Neural cell (in vitro differentiated cells): ENCODE results near the gene ARL10. TPM values are rescaled to one million over a fixed set of nuclear protein-coding genes. Genes with fewer than 3 reads are reported as not detected.

Experiments used
- H2AFZ ChIP-seq: fragments of 200-600, 300-800 bp; sonication (generic), shearing (Covaris generic); 2 replicates; pipeline ENCODE4 v1.6.0; 2014; ENCODE audit warnings: low read depth, mild to moderate bottlenecking, antibody characterized with exemption, low read length, moderate library complexity
- H3F3A ChIP-seq: fragments of 200-600 bp; shearing (Covaris generic); 2 replicates; pipeline ENCODE4 v1.6.1; 2016; ENCODE audit warnings: mild to moderate bottlenecking, moderate library complexity, mixed read lengths, antibody characterized with exemption, low read length; ENCODE audit not compliant: insufficient read depth, poor library complexity, severe bottlenecking
- H3K27ac ChIP-seq: fragments of 200-600, 300-800 bp; sonication (generic), shearing (Covaris generic); 2 replicates; pipeline ENCODE4 v1.5.1; 2014; ENCODE audit warnings: mild to moderate bottlenecking, low read length, moderate library complexity
- H3K27me3 ChIP-seq: fragments of 300-800, 200-600 bp; sonication (generic), shearing (Covaris generic); 2 replicates; pipeline ENCODE4 v1.6.0; 2014; ENCODE audit warnings: mild to moderate bottlenecking, low read depth, low read length, moderate library complexity; ENCODE audit not compliant: insufficient read depth
- H3K36me3 ChIP-seq: fragments of 300-800, 200-600 bp; sonication (generic), shearing (Covaris generic); 2 replicates; pipeline ENCODE4 v1.5.1; 2014; ENCODE audit warnings: mild to moderate bottlenecking, antibody characterized with exemption, low read length, moderate library complexity; ENCODE audit not compliant: insufficient read depth
- H3K4me2 ChIP-seq: fragments of 300-800, 200-600 bp; sonication (generic), shearing (Covaris generic); 2 replicates; pipeline ENCODE4 v1.6.0; 2014; ENCODE audit warnings: mild to moderate bottlenecking, low read length
- H3K4me3 ChIP-seq: fragments of 300-800, 200-600 bp; sonication (generic), shearing (Covaris generic); 2 replicates; pipeline ENCODE4 v1.5.1; 2014; ENCODE audit warnings: mild to moderate bottlenecking, low read length, moderate library complexity
- H3K79me2 ChIP-seq: fragments of 200-600 bp; shearing (Covaris generic); replicated peaks from 2 replicates; pipeline ENCODE4 v1.6.0; 2014; ENCODE audit warnings: mild to moderate bottlenecking, low read length, moderate library complexity; ENCODE audit not compliant: insufficient read depth
- H3K9ac ChIP-seq: fragments of 300-800, 200-600 bp; sonication (generic), shearing (Covaris generic); 2 replicates; pipeline ENCODE4 v1.6.1; 2016; ENCODE audit warnings: mild to moderate bottlenecking, low read length, mixed read lengths
- H3K9me2 ChIP-seq: fragments of 200-600 bp; shearing (Covaris generic); 2 replicates; pipeline ENCODE4 v1.6.1; 2016; ENCODE audit warnings: mild to moderate bottlenecking, low read length, mixed read lengths; ENCODE audit not compliant: insufficient read depth
- H3K9me3 ChIP-seq: fragments of 200-600, 300-800 bp; sonication (generic), shearing (Covaris generic); 2 replicates; pipeline ENCODE4 v1.6.1; 2016; ENCODE audit warnings: mild to moderate bottlenecking, mixed run types, low read length, moderate library complexity, mixed read lengths
- H4K20me1 ChIP-seq: fragments of 200-600 bp; shearing (Covaris generic); 2 replicates; pipeline ENCODE4 v1.6.1; 2016; ENCODE audit warnings: mild to moderate bottlenecking, mixed run types; ENCODE audit not compliant: insufficient read depth
- CTCF ChIP-seq: fragments of 450-650 bp; IDR thresholded peaks from 2 replicates; pipeline ENCODE4 v1.5.1; 2014; ENCODE audit warnings: antibody characterized with exemption, mild to moderate bottlenecking, moderate library complexity; ENCODE audit not compliant: poor library complexity, severe bottlenecking
- EP300 ChIP-seq: fragments of 450-650 bp; conservative IDR thresholded peaks from 2 replicates; pipeline ENCODE4 v1.6.1; 2014; ENCODE audit warnings: antibody characterized with exemption, mild to moderate bottlenecking, moderate library complexity; ENCODE audit not compliant: poor library complexity, severe bottlenecking
- EZH2 ChIP-seq: fragments of 200-600, 300-800 bp; shearing (Covaris generic), sonication (generic); IDR thresholded peaks from 2 replicates; pipeline ENCODE4 v1.6.1; 2014; ENCODE audit warnings: antibody characterized with exemption, low read length, borderline replicate concordance, mild to moderate bottlenecking; ENCODE audit not compliant: insufficient read depth, poor library complexity, severe bottlenecking
- MXI1 ChIP-seq: fragments of 450-650 bp; conservative IDR thresholded peaks from 2 replicates; pipeline ENCODE4 v1.6.1; 2014; ENCODE audit warnings: antibody characterized with exemption, mild to moderate bottlenecking; ENCODE audit not compliant: poor library complexity, severe bottlenecking
- POLR2AphosphoS5 ChIP-seq: IDR thresholded peaks from 2 replicates; pipeline ENCODE4 v1.6.1; 2012
- RAD21 ChIP-seq: fragments of 450-650 bp; conservative IDR thresholded peaks from 2 replicates; pipeline ENCODE4 v1.6.1; 2014; ENCODE audit warnings: antibody characterized with exemption, mild to moderate bottlenecking, moderate library complexity
- REST ChIP-seq: IDR thresholded peaks from 2 replicates; pipeline ENCODE4 v1.6.1; 2012; ENCODE audit warnings: borderline replicate concordance
- SMC3 ChIP-seq: fragments of 450-650 bp; conservative IDR thresholded peaks from 2 replicates; pipeline ENCODE4 v1.6.1; 2014; ENCODE audit warnings: antibody characterized with exemption, mild to moderate bottlenecking, moderate library complexity; ENCODE audit not compliant: poor library complexity
- TAF1 ChIP-seq: IDR thresholded peaks from 2 replicates; pipeline ENCODE4 v1.6.1; 2012; ENCODE audit warnings: low read depth
- polyA plus RNA-seq: library from polyadenylated mRNA; depleted of rRNA; stranded (reverse); fragments of >200 nt; gene quantifications from 2 replicates; pipeline ENCODE4 v1.2.3, GENCODE V29; 2014

ARL10 gene
- polyA plus RNA-seq, 1 donor from 2014 or later: 22.8 TPM

- Histone ChIP-seq H3K9me2 (no peaks in the 10 kb centered on the region), H4K20me1 (no peaks in the 10 kb centered on the region), H3K79me2 (no peaks in the 10 kb centered on the region), H3K9me3 (no peaks in the 10 kb centered on the region), H3K4me3 (no peak overlapping the region), H3K4me2 (no peak overlapping the region), H3F3A (no peaks in the 10 kb centered on the region), H3K36me3 (no peaks in the 10 kb centered on the region), H3K27ac (no peak overlapping the region), H3K27me3 (no peaks in the 10 kb centered on the region), H3K9ac (no peak overlapping the region), H2AFZ (no peak overlapping the region)
- TF ChIP-seq EZH2 (no peak), POLR2AphosphoS5 (no peak), RAD21 (no peak), MXI1 (no peak), EP300 (no peak), SMC3 (no peak)
These were observed 6.6 kb downstream of the ARL10 start for GRCh38 chr5:176371621-176372539.

DNA sequence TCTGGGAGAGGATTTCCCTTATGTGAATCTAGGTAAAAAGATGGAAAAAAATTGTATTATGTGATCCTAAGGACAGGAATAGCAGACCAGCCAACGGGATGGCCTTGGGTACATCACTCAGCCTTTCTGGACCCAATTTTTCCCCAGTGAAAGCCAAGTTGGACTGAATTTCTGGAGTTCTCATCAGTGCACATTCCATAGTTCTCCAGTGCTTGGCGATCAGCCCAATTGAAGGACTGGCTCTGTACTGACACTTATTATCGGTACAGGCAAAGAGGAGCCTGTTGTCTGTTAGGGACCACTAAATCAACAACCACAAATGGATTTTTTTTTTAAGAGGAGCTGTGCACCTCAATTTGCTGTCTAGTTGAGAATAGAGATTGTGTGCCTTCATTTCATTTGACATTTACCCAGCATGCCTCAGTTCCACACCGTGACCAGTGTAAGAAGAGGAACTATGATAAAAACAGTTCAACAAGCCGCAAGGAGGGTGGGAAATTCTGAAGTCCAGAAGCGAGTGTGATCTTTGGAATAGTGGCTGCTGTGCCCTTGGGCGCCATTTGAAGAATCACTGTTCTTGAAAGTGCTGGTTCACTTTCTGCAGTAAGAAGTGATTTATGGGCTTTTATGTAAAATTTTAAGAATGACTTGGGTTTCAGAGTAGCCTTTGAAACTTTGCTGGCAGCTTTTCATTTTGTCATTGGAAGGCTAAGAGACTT, 8.0 kb downstream of the ARL10 start:
- H3K79me2 ChIP-seq: no peaks in the 10 kb centered on the region
- no peaks in the 10 kb centered on the region for H3K9me3 ChIP-seq
- no peaks in the 10 kb centered on the region for H3K36me3 ChIP-seq
- no peaks in the 10 kb centered on the region for H4K20me1 ChIP-seq
- no peaks in the 10 kb centered on the region for H3K27me3 ChIP-seq
- H3K4me3 ChIP-seq: no peak overlapping the region
- TF ChIP-seq POLR2AphosphoS5 (no peak), MXI1 (no peak), TAF1 (no peak)
- no peaks in the 10 kb centered on the region for H3K9me2 ChIP-seq
- no peak overlapping the region for H3K9ac ChIP-seq
- no peak overlapping the region for H3K4me2 ChIP-seq
- H3K27ac ChIP-seq: no peak overlapping the region
- H2AFZ ChIP-seq: no peak overlapping the region
- no peaks in the 10 kb centered on the region for H3F3A ChIP-seq

GRCh38 chr5:176379881-176380280, 14.6 kb downstream of the ARL10 start:
- H3K79me2 ChIP-seq: no peaks in the 10 kb centered on the region
- no peak overlapping the region for H3K4me2 ChIP-seq
- H4K20me1 ChIP-seq: no peaks in the 10 kb centered on the region
- H3K9me2 ChIP-seq: no peaks in the 10 kb centered on the region
- TF ChIP-seq RAD21 (no peak), MXI1 (no peak), SMC3 (no peak), REST (no peak), POLR2AphosphoS5 (no peak), EP300 (no peak), CTCF (no peak), TAF1 (no peak), EZH2 (no peak)
- no peak overlapping the region for H3K4me3 ChIP-seq
- H3K36me3 ChIP-seq: no peaks in the 10 kb centered on the region
- H3F3A ChIP-seq: no peaks in the 10 kb centered on the region
- H3K9me3 ChIP-seq: no peaks in the 10 kb centered on the region
- H3K27me3 ChIP-seq: no peaks in the 10 kb centered on the region
- no peak overlapping the region for H3K27ac ChIP-seq
- no peak overlapping the region for H2AFZ ChIP-seq
- no peak overlapping the region for H3K9ac ChIP-seq
